Mesendoderm (in vitro differentiated cells): ENCODE results near the gene FNDC3B.

Experiments
- DNase-seq: peaks from one replicate; pipeline ENCODE4 v3.0.0; 2013
- H2AK5ac ChIP-seq: 2 replicates; pipeline ENCODE4 v1.6.1; 2013; ENCODE audit warnings: low read length, inconsistent platforms
- H2BK120ac ChIP-seq: 2 replicates; pipeline ENCODE4 v1.6.1; 2013; ENCODE audit warnings: low read depth, mild to moderate bottlenecking, low read length, moderate library complexity, mixed read lengths
- H2BK15ac ChIP-seq: replicated peaks from 2 replicates; pipeline ENCODE4 v1.6.1; 2013; ENCODE audit warnings: low read depth, mild to moderate bottlenecking, moderate library complexity
- H2BK5ac ChIP-seq: 2 replicates; pipeline ENCODE4 v1.6.1; 2013; ENCODE audit warnings: low read length, inconsistent platforms
- H3K18ac ChIP-seq: 2 replicates; pipeline ENCODE4 v1.6.1; 2013; ENCODE audit warnings: mild to moderate bottlenecking, low read length, mixed read lengths
- H3K23ac ChIP-seq: one replicate; pipeline ENCODE4 v1.6.1; 2013; ENCODE audit warnings: low read length
- H3K27ac ChIP-seq: 2 replicates; pipeline ENCODE4 v1.5.1; 2013; ENCODE audit warnings: low read depth, mild to moderate bottlenecking, inconsistent platforms, low read length, moderate library complexity
- H3K27me3 ChIP-seq: 2 replicates; pipeline ENCODE4 v1.6.1; 2013; ENCODE audit warnings: low read length, control low read depth, mild to moderate bottlenecking, inconsistent platforms; ENCODE audit not compliant: insufficient read depth, poor library complexity
- H3K36me3 ChIP-seq: 2 replicates; pipeline ENCODE4 v1.6.1; 2013; ENCODE audit warnings: low read length, inconsistent platforms; ENCODE audit not compliant: control insufficient read depth, insufficient read depth
- H3K4ac ChIP-seq: one replicate; pipeline ENCODE4 v1.6.1; 2013; ENCODE audit warnings: low read depth, mild to moderate bottlenecking, low read length, moderate library complexity
- H3K4me1 ChIP-seq: 2 replicates; pipeline ENCODE4 v1.6.1; 2013; ENCODE audit warnings: low read depth, low read length, inconsistent platforms; ENCODE audit not compliant: control insufficient read depth
- H3K4me2 ChIP-seq: 2 replicates; pipeline ENCODE4 v1.6.1; 2013; ENCODE audit warnings: low read length
- H3K4me3 ChIP-seq: 2 replicates; pipeline ENCODE4 v1.5.1; 2013; ENCODE audit warnings: mild to moderate bottlenecking, low read length
- H3K56ac ChIP-seq: one replicate; pipeline ENCODE4 v1.6.1; 2013; ENCODE audit warnings: low read length
- H3K79me1 ChIP-seq: 2 replicates; pipeline ENCODE4 v1.6.1; 2013; ENCODE audit warnings: low read length, inconsistent platforms
- H3K79me2 ChIP-seq: 2 replicates; pipeline ENCODE4 v1.6.1; 2013; ENCODE audit warnings: mild to moderate bottlenecking, low read length; ENCODE audit not compliant: control insufficient read depth, insufficient read depth
- H3K9ac ChIP-seq: 2 replicates; pipeline ENCODE4 v1.6.1; 2013; ENCODE audit warnings: low read length, inconsistent platforms
- H4K5ac ChIP-seq: one replicate; pipeline ENCODE4 v1.6.1; 2013; ENCODE audit warnings: low read length
- H4K8ac ChIP-seq: one replicate; pipeline ENCODE4 v1.6.1; 2013; ENCODE audit warnings: low read depth, mild to moderate bottlenecking, control low read depth, low read length, moderate library complexity
- WGBS: extraction: QIAGEN DNeasy Blood & Tissue Kit; methylation state at CpG from one replicate; pipeline ENCODE4 v1.1.7; 2013; ENCODE audit warnings: low lambda C conversion rate, missing lambda C conversion rate; ENCODE audit not compliant: insufficient coverage; ENCODE audit errors: extremely low coverage; 5-methylcytosine and 5-hydroxymethylcytosine counted together

FNDC3B gene

DNA sequence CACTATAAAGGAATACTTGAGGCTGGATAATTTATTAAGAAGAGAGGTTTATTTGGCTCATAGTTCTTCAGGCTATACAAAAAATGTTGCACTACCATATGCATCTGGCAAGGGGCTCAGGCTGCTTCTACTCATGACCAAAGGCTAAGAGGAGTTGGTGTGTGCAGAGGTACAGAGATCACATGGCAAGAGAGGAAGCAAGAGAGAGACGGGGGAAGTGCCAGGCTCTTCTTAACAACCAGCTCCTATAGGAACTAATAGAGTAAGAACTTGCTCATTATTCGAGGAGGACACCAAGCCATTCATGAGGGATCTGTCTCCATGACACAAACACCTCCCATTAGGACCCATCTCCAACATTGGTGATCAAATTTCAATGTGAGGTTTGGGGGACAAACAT is 6.0 kb upstream of the FNDC3B start:
- Histone ChIP-seq H3K56ac (no peak overlapping the region), H3K79me2 (no peaks in the 10 kb centered on the region), H2BK5ac (no peak overlapping the region), H3K4ac (no peak overlapping the region), H3K18ac (no peak overlapping the region), H3K4me3 (no peak overlapping the region), H2AK5ac (no peak overlapping the region), H4K8ac (no peak overlapping the region), H2BK120ac (no peak overlapping the region), H3K27me3 (no peaks in the 10 kb centered on the region), H3K79me1 (no peaks in the 10 kb centered on the region), H3K36me3 (no peaks in the 10 kb centered on the region), H3K27ac (no peak overlapping the region), H2BK15ac (no peak overlapping the region), H3K9ac (no peak overlapping the region), H3K4me2 (no peak overlapping the region), H3K4me1 (no peaks in the 10 kb centered on the region), H4K5ac (no peak overlapping the region), H3K23ac (no peak overlapping the region)
- WGBS: no CpG with 5 or more reads among the region's 2 CpGs
- no peak for DNase-seq

- H3K56ac ChIP-seq: no peak overlapping the region
- H3K27ac ChIP-seq: no peak overlapping the region
- no peak overlapping the region for H2BK5ac ChIP-seq
- H2AK5ac ChIP-seq: no peak overlapping the region
- no peaks in the 10 kb centered on the region for H3K79me1 ChIP-seq
- no peak overlapping the region for H4K5ac ChIP-seq
- no peak overlapping the region for H2BK15ac ChIP-seq
- H3K4ac ChIP-seq: no peak overlapping the region
- H3K23ac ChIP-seq: no peak overlapping the region
- H3K79me2 ChIP-seq: peaks cover 4% of the 10 kb centered on the region
- no peak overlapping the region for H3K18ac ChIP-seq
- no peak overlapping the region for H3K4me3 ChIP-seq
- no peak overlapping the region for H3K4me2 ChIP-seq
- no peaks in the 10 kb centered on the region for H3K36me3 ChIP-seq
- H4K8ac ChIP-seq: no peak overlapping the region
- no peaks in the 10 kb centered on the region for H3K4me1 ChIP-seq
- H3K27me3 ChIP-seq: no peaks in the 10 kb centered on the region
- H2BK120ac ChIP-seq: no peak overlapping the region
- peak; percentile 81 for DNase-seq
- WGBS: no CpG with 5 or more reads among the region's 9 CpGs
- no peak overlapping the region for H3K9ac ChIP-seq
Observed at GRCh38 chr3:172034786-172035685, 4.3 kb upstream of the FNDC3B start.

DNA sequence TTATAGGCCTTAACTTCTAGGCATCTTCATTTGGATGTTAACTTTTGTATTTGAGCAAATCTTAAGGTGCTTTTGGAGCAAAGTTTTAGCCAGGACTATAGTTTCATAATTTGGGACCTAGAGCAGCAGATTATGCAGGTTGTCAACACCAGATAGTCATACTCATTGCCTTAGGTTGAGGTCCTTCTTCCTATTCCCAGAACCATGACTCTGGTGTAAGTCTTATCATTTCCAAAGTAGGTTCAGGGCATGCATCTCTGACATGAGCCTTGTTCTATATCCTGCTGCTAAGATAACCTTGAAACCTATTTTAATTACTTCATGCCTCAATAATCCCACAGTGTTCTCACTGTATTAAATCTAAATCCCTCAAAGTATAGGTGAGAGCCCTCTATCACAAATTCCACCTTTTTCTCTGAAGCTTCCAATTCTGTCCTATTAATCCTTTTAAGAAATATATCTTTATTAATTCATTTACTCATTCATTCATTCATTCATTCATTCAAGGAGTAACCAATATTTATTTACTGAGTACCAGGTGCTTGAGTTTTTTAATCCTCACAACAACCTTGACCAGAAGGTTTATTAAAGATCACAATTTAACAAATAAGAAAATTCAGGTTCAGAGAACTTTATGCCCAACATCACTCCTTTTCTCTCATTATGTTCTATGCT is 2.7 kb upstream of the FNDC3B start:
- DNase-seq: no peak
- H3K18ac ChIP-seq: no peak overlapping the region
- no peaks in the 10 kb centered on the region for H3K79me1 ChIP-seq
- H3K23ac ChIP-seq: no peak overlapping the region
- H3K9ac ChIP-seq: no peak overlapping the region
- no peak overlapping the region for H2BK15ac ChIP-seq
- no peaks in the 10 kb centered on the region for H3K4me1 ChIP-seq
- H2BK120ac ChIP-seq: no peak overlapping the region
- no peak overlapping the region for H2AK5ac ChIP-seq
- no peak overlapping the region for H4K8ac ChIP-seq
- H2BK5ac ChIP-seq: no peak overlapping the region
- H3K27me3 ChIP-seq: no peaks in the 10 kb centered on the region
- H3K4ac ChIP-seq: no peak overlapping the region
- H3K4me3 ChIP-seq: no peak overlapping the region
- no peaks in the 10 kb centered on the region for H3K36me3 ChIP-seq
- H3K27ac ChIP-seq: no peak overlapping the region
- H3K56ac ChIP-seq: no peak overlapping the region
- peaks cover 18% of the 10 kb centered on the region for H3K79me2 ChIP-seq
- H4K5ac ChIP-seq: no peak overlapping the region
- no peak overlapping the region for H3K4me2 ChIP-seq

- H3K36me3 ChIP-seq: no peaks in the 10 kb centered on the region
- WGBS: no CpG with 5 or more reads among the region's 12 CpGs
- peak overlapping the region; percentile 28 for H3K18ac ChIP-seq
- H3K9ac ChIP-seq: peak overlapping the region; percentile 56
- no peak overlapping the region for H3K23ac ChIP-seq
- peak overlapping the region; percentile 42 for H2BK15ac ChIP-seq
- peaks cover 37% of the 10 kb centered on the region for H3K79me2 ChIP-seq
- peak overlapping the region; percentile 22 for H3K4me3 ChIP-seq
- H3K56ac ChIP-seq: peak overlapping the region; percentile 85
- H3K4me1 ChIP-seq: no peaks in the 10 kb centered on the region
- peak overlapping the region; percentile 59 for H3K4me2 ChIP-seq
- no peak overlapping the region for H2BK5ac ChIP-seq
- H2AK5ac ChIP-seq: no peak overlapping the region
- no peak overlapping the region for H2BK120ac ChIP-seq
- no peak overlapping the region for H3K27ac ChIP-seq
- no peak overlapping the region for H4K5ac ChIP-seq
- H3K27me3 ChIP-seq: no peaks in the 10 kb centered on the region
- peak; percentile 71 for DNase-seq
- no peaks in the 10 kb centered on the region for H3K79me1 ChIP-seq
- H4K8ac ChIP-seq: no peak overlapping the region
- no peak overlapping the region for H3K4ac ChIP-seq
Observed at GRCh38 chr3:172038798-172039435, 461 bp upstream of the FNDC3B start.

GRCh38 chr3:172040078-172040980 is 951 bp downstream of the FNDC3B start:
- peak overlapping the region; percentile 48 for H2BK5ac ChIP-seq
- H3K4me1 ChIP-seq: no peaks in the 10 kb centered on the region
- no peaks in the 10 kb centered on the region for H3K27me3 ChIP-seq
- H3K18ac ChIP-seq: peak overlapping the region; percentile 100
- no peak overlapping the region for H3K23ac ChIP-seq
- peak overlapping the region; percentile 86 for H3K4me3 ChIP-seq
- peak overlapping the region; percentile 81 for H3K4me2 ChIP-seq
- H2BK120ac ChIP-seq: peak overlapping the region; percentile 99
- no peak overlapping the region for H4K5ac ChIP-seq
- peak overlapping the region; percentile 99 for H3K27ac ChIP-seq
- H3K56ac ChIP-seq: peak overlapping the region; percentile 94
- H3K9ac ChIP-seq: peak overlapping the region; percentile 93
- no CpG with 5 or more reads among the region's 103 CpGs for WGBS
- peaks cover 47% of the 10 kb centered on the region for H3K79me2 ChIP-seq
- peak overlapping the region; percentile 94 for H4K8ac ChIP-seq
- no peaks in the 10 kb centered on the region for H3K36me3 ChIP-seq
- H3K79me1 ChIP-seq: peaks cover 2% of the 10 kb centered on the region
- H2AK5ac ChIP-seq: no peak overlapping the region
- DNase-seq: peak; percentile 94
- peak overlapping the region; percentile 94 for H2BK15ac ChIP-seq
- peak overlapping the region; percentile 100 for H3K4ac ChIP-seq
